ENCODE results near the gene FAM174C. TPM values are rescaled to one million over a fixed set of nuclear protein-coding genes. Genes with fewer than 3 reads are reported as not detected.

Gene FAM174C
- total RNA-seq, 3 donors from 2014 or later (not counting 1 experiment from before 2014, with no cell fraction given): 26.6 to 33.4 (median 27.1) TPM

- peak overlapping the region; percentile 58 to 68 for H3K27ac Mint-ChIP-seq
- H3K4me3 Mint-ChIP-seq: no peak overlapping the region
- no peak for ATAC-seq
- no peak for DNase-seq
- H3K27me3 ChIP-seq (ENCODE audit: control insufficient read depth, insufficient read depth, low read length): no peaks in the 10 kb centered on the region
- WGBS (ENCODE audit: insufficient coverage): 94% methylated on average over 25 of the region's 25 CpGs
- intact Hi-C loops (cut with micrococcal nuclease): loop anchor here (1.0 to 10.0 kb wide), 2 partner anchors 93 to 216 kb away; partner anchors contain the start of genes PCSK4 and REEP6
- TF ChIP-seq CTCF (IDR thresholded peaks at IDR 0.05): no peak
- peaks cover 30% of the 10 kb centered on the region for H3K4me1 ChIP-seq (ENCODE audit: control insufficient read depth, insufficient read depth, low read length)
- H3K27me3 Mint-ChIP-seq (ENCODE audit: low read depth in 2 of 2): peaks cover 0 to 1% of the 10 kb centered on the region in 2 donors
- H3K9me3 Mint-ChIP-seq: no peaks in the 10 kb centered on the region
- no peak overlapping the region for H3K27ac ChIP-seq (ENCODE audit: low read length)
- peaks cover 16% of the 10 kb centered on the region for H3K36me3 ChIP-seq (ENCODE audit: control insufficient read depth, insufficient read depth, low read length)
- peaks cover 8 to 33% of the 10 kb centered on the region in 2 donors for H3K4me1 Mint-ChIP-seq
- no peaks in the 10 kb centered on the region for H3K9me3 ChIP-seq (ENCODE audit: control insufficient read depth, insufficient read depth, low read length)
- no peaks in the 10 kb centered on the region for H3K36me3 Mint-ChIP-seq
- no peak overlapping the region for H3K4me3 ChIP-seq (ENCODE audit: low read length)
These were observed 3.7 kb downstream of the FAM174C start for GRCh38 chr19:1278713-1279660.

- peak overlapping the region; percentile 58 to 68 for H3K27ac Mint-ChIP-seq
- H3K27me3 Mint-ChIP-seq (ENCODE audit: low read depth in 2 of 2): peaks cover 8 to 10% of the 10 kb centered on the region in 2 donors
- DNase-seq (peak; percentile 80 to 89), ATAC-seq (peak in 1 of 3 donors; percentile 18)
- H3K27me3 ChIP-seq (ENCODE audit: control insufficient read depth, insufficient read depth, low read length): peaks cover 3% of the 10 kb centered on the region
- no peak overlapping the region for H3K4me3 ChIP-seq (ENCODE audit: low read length)
- H3K9me3 ChIP-seq (ENCODE audit: control insufficient read depth, insufficient read depth, low read length): no peaks in the 10 kb centered on the region
- no peak overlapping the region for H3K27ac ChIP-seq (ENCODE audit: low read length)
- intact Hi-C loops (cut with micrococcal nuclease): loop anchor here (1.0 to 10.0 kb wide), 2 partner anchors 92 to 215 kb away; partner anchors contain the start of genes PCSK4 and REEP6
- H3K4me1 Mint-ChIP-seq: peaks cover 8 to 36% of the 10 kb centered on the region in 2 donors
- peak; percentile 93 for TF ChIP-seq CTCF (IDR thresholded peaks at IDR 0.05)
- 42% methylated on average over 10 of the region's 10 CpGs for WGBS (ENCODE audit: insufficient coverage)
- no peaks in the 10 kb centered on the region for H3K9me3 Mint-ChIP-seq
- H3K4me3 Mint-ChIP-seq: peak overlapping the region; percentile 75
- no peaks in the 10 kb centered on the region for H3K36me3 Mint-ChIP-seq
- peaks cover 7% of the 10 kb centered on the region for H3K36me3 ChIP-seq (ENCODE audit: control insufficient read depth, insufficient read depth, low read length)
- peaks cover 22% of the 10 kb centered on the region for H3K4me1 ChIP-seq (ENCODE audit: control insufficient read depth, insufficient read depth, low read length)
These were observed 4.5 kb downstream of the FAM174C start for GRCh38 chr19:1279782-1280341.

GRCh38 chr19:1280636-1281568 lies 5.6 kb downstream of the FAM174C start:
- ATAC-seq (no peak), DNase-seq (no peak)
- Mint-ChIP-seq H3K9me3 (no peaks in the 10 kb centered on the region), H3K27ac (peak overlapping the region in 1 of 2 donors; percentile 47), H3K4me1 (peaks cover 8 to 32% of the 10 kb centered on the region in 2 donors), H3K4me3 (no peak overlapping the region), H3K36me3 (no peaks in the 10 kb centered on the region), H3K27me3 (ENCODE audit: low read depth in 2 of 2) (peaks cover 12 to 13% of the 10 kb centered on the region in 2 donors)
- Histone ChIP-seq H3K27ac (ENCODE audit: low read length) (no peak overlapping the region), H3K36me3 (ENCODE audit: control insufficient read depth, insufficient read depth, low read length) (peaks cover 6% of the 10 kb centered on the region), H3K9me3 (ENCODE audit: control insufficient read depth, insufficient read depth, low read length) (no peaks in the 10 kb centered on the region), H3K4me3 (ENCODE audit: low read length) (no peak overlapping the region), H3K27me3 (ENCODE audit: control insufficient read depth, insufficient read depth, low read length) (peaks cover 6% of the 10 kb centered on the region), H3K4me1 (ENCODE audit: control insufficient read depth, insufficient read depth, low read length) (peaks cover 18% of the 10 kb centered on the region)
- WGBS (ENCODE audit: insufficient coverage): 93% methylated on average over 52 of the region's 53 CpGs
- TF ChIP-seq CTCF (IDR thresholded peaks at IDR 0.05): no peak
- intact Hi-C loops (cut with micrococcal nuclease): no loop called here
